SK-N-SH (cell line): ENCODE measurements around the gene TMEM184C.

ENCODE experiments used
- CTCF ChIP-seq: fragments of 200-600 bp; sonication (generic); IDR thresholded peaks from 2 replicates; pipeline ENCODE4 v1.6.1; 2017; ENCODE audit warnings: antibody characterized with exemption, mild to moderate bottlenecking, moderate library complexity
- EZH2phosphoT487 ChIP-seq: fragments of 200-600 bp; sonication (generic); IDR thresholded peaks from 2 replicates; pipeline ENCODE4 v1.6.1; 2017; ENCODE audit warnings: low read depth, mixed run types, mild to moderate bottlenecking, antibody characterized with exemption, moderate library complexity, borderline replicate concordance
- MAX ChIP-seq: IDR thresholded peaks from 2 replicates; pipeline ENCODE4 v1.4.0; 2012; ENCODE audit warnings: low read depth

DNA sequence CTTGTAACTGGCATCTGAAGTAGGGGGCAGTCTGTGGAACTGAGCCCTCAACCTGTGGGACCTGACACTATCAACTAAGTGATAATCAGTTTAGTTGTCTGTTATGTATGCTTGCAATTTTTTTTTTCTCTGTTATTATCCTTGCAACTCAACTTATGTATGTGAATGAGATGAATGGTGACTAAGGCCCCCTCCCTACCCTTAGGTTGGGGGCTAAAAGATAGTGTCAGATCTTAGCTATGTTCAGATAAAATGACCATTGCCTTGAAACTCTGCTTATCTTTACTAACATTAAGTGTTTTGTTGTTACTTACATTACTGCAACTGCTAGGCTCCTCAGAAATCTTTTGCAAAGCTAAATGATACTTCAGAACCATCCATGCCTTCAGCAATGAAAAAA lies 31.5 kb downstream of the TMEM184C start:
- no peak for TF ChIP-seq CTCF
- no peak for TF ChIP-seq MAX
- no peak for TF ChIP-seq EZH2phosphoT487
